Liver (tissue), 9 donors: ENCODE data around the gene PTBP3. TPM values are rescaled to one million over a fixed set of nuclear protein-coding genes. Genes with fewer than 3 reads are reported as not detected.
A peak's percentile ranks its signal among the peaks of the same experiment; 100 is the strongest.

Experiments
- DNase-seq: peaks from one replicate; pipeline ENCODE4 v3.0.0-alpha.2; 2017; ENCODE audit warnings: low spot score
- H3K27ac ChIP-seq, 2 donors: one replicate each; pipeline ENCODE4 v1.7.0; 2013; ENCODE audit warnings: inconsistent platforms in 2 of 2, low read length in 2 of 2, control low read depth in 1 of 2, low read depth in 1 of 2, mild to moderate bottlenecking in 1 of 2
- H3K27me3 ChIP-seq, 4 donors: one replicate each; pipeline versions ENCODE4 v1.6.1 to v1.7.0; 2013; ENCODE audit warnings: low read length in 3 of 4, inconsistent platforms in 1 of 4, mild to moderate bottlenecking in 1 of 4, moderate library complexity in 1 of 4; ENCODE audit not compliant: control insufficient read depth in 4 of 4, insufficient read depth in 4 of 4
- H3K36me3 ChIP-seq, 4 donors: one replicate each; pipeline versions ENCODE4 v1.6.1 to v1.7.0; 2013; ENCODE audit warnings: low read length in 3 of 4, mild to moderate bottlenecking in 3 of 4, low read depth in 1 of 4, moderate library complexity in 1 of 4; ENCODE audit not compliant: control insufficient read depth in 4 of 4, insufficient read depth in 3 of 4
- H3K4me1 ChIP-seq, 4 donors: one replicate each; pipeline versions ENCODE4 v1.6.1 to v1.7.0; 2013; ENCODE audit warnings: low read length in 3 of 4, mild to moderate bottlenecking in 3 of 4, moderate library complexity in 1 of 4; ENCODE audit not compliant: control insufficient read depth in 4 of 4, insufficient read depth in 4 of 4
- H3K4me3 ChIP-seq, 3 donors: one replicate each; pipeline versions ENCODE4 v1.6.1 to v1.7.0; 2013; ENCODE audit warnings: low read length in 3 of 3, control low read depth in 1 of 3, low read depth in 1 of 3, mild to moderate bottlenecking in 1 of 3
- H3K9ac ChIP-seq, 2 donors: one replicate each; pipeline ENCODE4 v1.7.0; 2013; ENCODE audit warnings: low read length in 2 of 2, mild to moderate bottlenecking in 2 of 2, moderate library complexity in 2 of 2, control low read depth in 1 of 2, low read depth in 1 of 2
- H3K9me3 ChIP-seq, 4 donors: one replicate each; pipeline versions ENCODE4 v1.6.1 to v1.7.0; 2013; ENCODE audit warnings: low read length in 3 of 4; ENCODE audit not compliant: control insufficient read depth in 4 of 4
- ATF3 ChIP-seq: IDR thresholded peaks from 2 replicates; pipeline ENCODE4 v1.6.1; 2016; ENCODE audit warnings: antibody characterized with exemption
- CTCF ChIP-seq: fragments of 150-350 bp; IDR thresholded peaks from 2 replicates; pipeline ENCODE4 v1.5.1; 2017; ENCODE audit warnings: improper control_type of control experiment, low read depth, low read length; ENCODE audit not compliant: missing input control
- EGR1 ChIP-seq, 2 donors: IDR thresholded peaks; 2 replicates each; pipeline ENCODE4 v1.6.1; 2016 to 2018; ENCODE audit warnings: antibody characterized with exemption in 2 of 2, low read depth in 2 of 2
- FOXA1 ChIP-seq: IDR thresholded peaks from 2 replicates; pipeline ENCODE4 v1.6.1; 2016; ENCODE audit warnings: antibody characterized with exemption
- FOXA2 ChIP-seq: IDR thresholded peaks from 2 replicates; pipeline ENCODE4 v1.6.1; 2016; ENCODE audit warnings: antibody characterized with exemption
- GABPA ChIP-seq, 2 donors: IDR thresholded peaks in 1 of 2; conservative IDR thresholded peaks in 1 of 2; 2 replicates each; pipeline ENCODE4 v1.6.1; 2016; ENCODE audit warnings: antibody characterized with exemption in 2 of 2, mild to moderate bottlenecking in 1 of 2, moderate library complexity in 1 of 2
- HNF4A ChIP-seq, 2 donors: conservative IDR thresholded peaks; 2 replicates each; pipeline ENCODE4 v1.6.1; 2016; ENCODE audit warnings: antibody characterized with exemption in 2 of 2, mild to moderate bottlenecking in 2 of 2
- HNF4G ChIP-seq: IDR thresholded peaks from 2 replicates; pipeline ENCODE4 v1.6.1; 2016; ENCODE audit warnings: antibody characterized with exemption
- JUND ChIP-seq, 2 donors: IDR thresholded peaks; 2 replicates each; pipeline ENCODE4 v1.6.1; 2016; ENCODE audit warnings: antibody characterized with exemption in 2 of 2
- NR2F2 ChIP-seq: IDR thresholded peaks from 2 replicates; pipeline ENCODE4 v1.6.1; 2016; ENCODE audit warnings: antibody characterized with exemption
- RAD21 ChIP-seq, 2 donors: IDR thresholded peaks; 2 replicates each; pipeline ENCODE4 v1.6.1; 2016; ENCODE audit warnings: antibody characterized with exemption in 2 of 2, mild to moderate bottlenecking in 2 of 2
- REST ChIP-seq: IDR thresholded peaks from 2 replicates; pipeline ENCODE4 v1.6.1; 2016; ENCODE audit warnings: antibody characterized with exemption, mild to moderate bottlenecking
- RXRA ChIP-seq, 2 donors: IDR thresholded peaks; 2 replicates each; pipeline ENCODE4 v1.6.1; 2017 to 2018; ENCODE audit warnings: antibody characterized with exemption in 2 of 2, mild to moderate bottlenecking in 1 of 2
- SP1 ChIP-seq: IDR thresholded peaks from 2 replicates; pipeline ENCODE4 v1.6.1; 2018; ENCODE audit warnings: antibody characterized with exemption, mild to moderate bottlenecking
- TAF1 ChIP-seq: conservative IDR thresholded peaks from 2 replicates; pipeline ENCODE4 v1.6.1; 2016; ENCODE audit warnings: antibody characterized with exemption, mild to moderate bottlenecking
- YY1 ChIP-seq: IDR thresholded peaks from 2 replicates; pipeline ENCODE4 v1.6.1; 2016; ENCODE audit warnings: antibody characterized with exemption, mild to moderate bottlenecking
- ZBTB33 ChIP-seq: IDR thresholded peaks from 2 replicates; pipeline ENCODE4 v1.6.1; 2016; ENCODE audit warnings: antibody characterized with exemption
- WGBS: extraction: QIAGEN DNeasy Blood & Tissue Kit; methylation state at CpG from one replicate; pipeline ENCODE4 v1.1.7; 2013; 5-methylcytosine and 5-hydroxymethylcytosine counted together
- polyA plus RNA-seq, 2 donors: library from polyadenylated mRNA; stranded (reverse) in 1 of 2; unstranded in 1 of 2; fragments of 200-250 nt in 1 of 2; fragments of >200 nt in 1 of 2; fragmentation: Nextera tagmentation in 1 of 2; extraction: Ambion mirVana in 1 of 2; gene quantifications; one replicate each; pipeline versions ENCODE4 v1.2.1 to v1.2.3, GENCODE V29; 2013 to 2015
- total RNA-seq, 2 donors: library from RNA; depleted of rRNA; stranded (reverse); fragments of >200 nt; gene quantifications; one replicate each; pipeline ENCODE4 v1.2.3, GENCODE V29; 2014
- donor health status: healthy.
- donor health status: healthy.
- donor health status: healthy.
- donor health status: healthy.
- donor health status: healthy.

Gene PTBP3
- total and polyA plus RNA-seq, 4 donors = 4.3 to 34.1 (median 9.2) TPM

- peaks cover 0 to 4% (median 2%) of the 10 kb centered on the region in 4 donors for H3K36me3 ChIP-seq
- peaks cover 0 to 2% (median 0%) of the 10 kb centered on the region in 4 donors for H3K4me1 ChIP-seq
- DNase-seq = no peak
- WGBS = 77% methylated on average over 4 of the region's 4 CpGs
- no peak overlapping the region for H3K27ac ChIP-seq
- no peak overlapping the region for H3K9ac ChIP-seq
- TF ChIP-seq FOXA2 (no peak), FOXA1 (no peak), RXRA (IDR thresholded peaks at IDR 0.05) (no peak), JUND (IDR thresholded peaks at IDR 0.05) (no peak), HNF4G (no peak), ATF3 (no peak), SP1 (no peak), CTCF (no peak), EGR1 (IDR thresholded peaks at IDR 0.05; ENCODE audit: low read depth in 2 of 2) (no peak), ZBTB33 (no peak), YY1 (no peak)
- no peaks in the 10 kb centered on the region for H3K9me3 ChIP-seq
- no peaks in the 10 kb centered on the region for H3K27me3 ChIP-seq
- no peak overlapping the region for H3K4me3 ChIP-seq
These were observed 98.6 kb downstream of the PTBP3 start for GRCh38 chr9:112234779-112235178.

- DNase-seq = no peak
- 97% methylated on average over 1 of the region's 1 CpG for WGBS
- Histone ChIP-seq H3K4me1 (peaks cover 0 to 2% (median 0%) of the 10 kb centered on the region in 4 donors), H3K27ac (no peak overlapping the region), H3K27me3 (no peaks in the 10 kb centered on the region), H3K36me3 (peaks cover under 1 to 5% (median 3%) of the 10 kb centered on the region in 4 donors), H3K4me3 (no peak overlapping the region), H3K9me3 (no peaks in the 10 kb centered on the region), H3K9ac (no peak overlapping the region)
- no peak for TF ChIP-seq EGR1 (IDR thresholded peaks at IDR 0.05; ENCODE audit: low read depth in 2 of 2)
- no peak for TF ChIP-seq JUND (IDR thresholded peaks at IDR 0.05)
- no peak for TF ChIP-seq FOXA2
- TF ChIP-seq TAF1 = no peak
- TF ChIP-seq YY1 = no peak
- TF ChIP-seq RXRA (IDR thresholded peaks at IDR 0.05) = peak in 1 of 2 donors; percentile 23
- TF ChIP-seq NR2F2 = no peak
- no peak for TF ChIP-seq FOXA1
- peak in 1 of 2 donors; percentile 29 for TF ChIP-seq HNF4A (conservative IDR thresholded peaks at IDR 0.05)
- no peak for TF ChIP-seq REST
- no peak for TF ChIP-seq HNF4G
- no peak for TF ChIP-seq RAD21 (IDR thresholded peaks at IDR 0.05)
- TF ChIP-seq GABPA (IDR thresholded peaks at IDR 0.05 in 1 of 2, conservative IDR thresholded peaks at IDR 0.05 in 1 of 2) = no peak
These were observed 99.7 kb downstream of the PTBP3 start for GRCh38 chr9:112233769-112234168.
